NCI-H82 treated with DMSO at 0.1 percent for 48 hours (cell line): ENCODE data around the gene CD81.
"Not testable (repeated sequence)": the region's sequence is repeated elsewhere in the genome, so short reads cannot be mapped to it uniquely, and the experiment has no call there.

Source experiments
- DNase-seq: peaks from one replicate; lab custom pipeline; 2025; ENCODE audit not compliant: unreplicated experiment; lab: John Stamatoyannopoulos, UW

CD81 gene

GRCh38 chr11:2376751-2377451 is at the start of gene CD81:
TSS of gene CD81 (plus strand) at chr11:2377310. CDS start at chr11:2377550, 240 bp downstream.
- DNase-seq = no peak

GRCh38 chr11:2328021-2328420 is 49.1 kb upstream of the CD81 start:
- DNase-seq = no peak

GRCh38 chr11:2328656-2329354 is 48.3 kb upstream of the CD81 start:
- no peak for DNase-seq

GRCh38 chr11:2329551-2329950 is 47.6 kb upstream of the CD81 start:
- DNase-seq = no peak

DNA sequence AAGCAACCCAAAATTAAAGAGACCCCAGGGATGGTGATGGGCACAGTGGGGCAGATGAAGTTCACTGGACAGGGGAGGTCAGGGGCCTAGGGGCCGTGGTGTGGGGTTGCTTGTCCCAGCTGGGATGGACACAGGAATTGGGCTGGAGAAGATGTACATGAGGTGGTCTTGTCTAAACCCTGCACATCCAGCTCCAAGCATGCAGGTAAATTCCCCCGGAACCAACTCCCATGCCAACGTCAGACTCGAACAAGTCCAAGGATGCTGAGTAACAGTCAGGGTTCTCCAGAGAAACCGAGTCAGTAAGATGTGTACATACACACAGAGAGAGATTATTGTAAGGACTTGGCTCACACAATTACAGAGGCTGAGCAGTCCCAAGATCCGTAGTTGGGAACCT is 46.4 kb upstream of the CD81 start:
- no peak for DNase-seq

DNA sequence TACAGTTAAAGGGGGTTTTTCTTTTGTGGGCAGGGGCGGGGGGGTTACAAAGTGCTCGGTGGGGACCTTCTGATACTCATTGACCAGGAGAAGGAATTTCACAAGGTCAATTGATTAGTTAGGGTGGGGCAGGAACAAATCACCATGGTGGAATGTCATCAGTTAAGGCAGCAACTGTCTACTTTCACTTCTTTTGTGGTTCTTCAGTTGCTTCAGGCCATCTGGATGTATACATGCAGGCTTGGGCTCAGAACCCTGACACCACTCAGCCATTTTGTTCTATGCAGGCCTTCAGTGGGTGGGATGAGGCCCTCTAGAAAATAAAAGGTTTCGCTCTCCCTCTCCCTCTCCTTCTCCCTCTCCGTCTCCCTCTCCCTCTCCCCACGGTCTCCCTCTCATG is 45.7 kb upstream of the CD81 start:
- no peak for DNase-seq

DNA sequence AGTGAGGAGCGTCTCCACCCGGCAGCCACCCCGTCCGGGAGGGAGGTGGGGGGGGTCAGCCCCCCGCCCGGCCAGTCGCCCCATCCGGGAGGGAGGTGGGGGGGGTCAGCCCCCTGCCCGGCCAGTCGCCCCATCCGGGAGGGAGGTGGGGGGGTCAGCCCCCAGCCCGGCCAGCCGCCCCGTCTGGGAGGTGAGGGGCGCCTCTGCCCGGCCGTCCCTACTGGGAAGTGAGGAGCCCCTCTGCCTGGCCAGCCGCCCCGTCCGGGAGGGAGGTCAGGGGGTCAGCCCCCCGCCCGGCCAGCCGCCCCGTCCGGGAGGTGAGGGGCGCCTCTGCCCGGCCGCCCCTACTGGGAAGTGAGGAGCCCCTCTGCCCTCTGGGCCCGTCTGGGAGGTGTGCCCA is 44.5 kb upstream of the CD81 start:
- not testable (repeated sequence) for DNase-seq

DNA sequence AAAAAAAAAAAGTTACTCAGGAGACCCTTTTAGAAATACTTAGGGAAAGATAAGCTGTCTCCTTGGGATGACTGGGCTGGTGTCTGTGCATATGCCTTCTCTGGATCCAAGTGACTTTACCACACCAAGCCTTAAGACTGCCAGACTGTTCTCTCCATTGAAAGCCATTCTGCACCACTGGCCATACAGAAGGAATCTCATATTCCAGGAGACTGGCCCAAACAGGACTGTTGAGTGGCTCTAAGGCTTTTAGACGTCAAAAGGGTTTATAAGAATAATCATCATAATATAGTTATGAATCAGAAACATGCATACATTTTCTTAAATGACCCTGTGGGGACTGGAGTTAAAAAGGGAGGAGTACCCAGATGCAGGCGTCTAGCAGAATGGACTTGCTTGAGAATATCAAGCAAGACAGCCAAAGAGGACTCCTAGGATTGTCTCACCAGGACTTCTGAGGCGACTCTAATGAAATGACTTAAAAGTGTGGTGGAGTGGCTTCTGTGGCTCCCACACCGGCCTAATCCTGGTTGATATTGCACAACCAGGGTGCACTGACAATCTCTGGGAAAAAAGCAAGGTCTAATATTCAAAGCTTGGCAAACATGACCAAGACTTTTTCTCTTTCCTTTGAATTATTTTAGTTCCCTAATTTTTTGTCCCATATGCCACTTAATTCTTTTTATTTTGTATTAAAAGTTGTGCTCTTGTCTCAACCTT is 43.5 kb upstream of the CD81 start:
- DNase-seq = not testable (repeated sequence)

DNA sequence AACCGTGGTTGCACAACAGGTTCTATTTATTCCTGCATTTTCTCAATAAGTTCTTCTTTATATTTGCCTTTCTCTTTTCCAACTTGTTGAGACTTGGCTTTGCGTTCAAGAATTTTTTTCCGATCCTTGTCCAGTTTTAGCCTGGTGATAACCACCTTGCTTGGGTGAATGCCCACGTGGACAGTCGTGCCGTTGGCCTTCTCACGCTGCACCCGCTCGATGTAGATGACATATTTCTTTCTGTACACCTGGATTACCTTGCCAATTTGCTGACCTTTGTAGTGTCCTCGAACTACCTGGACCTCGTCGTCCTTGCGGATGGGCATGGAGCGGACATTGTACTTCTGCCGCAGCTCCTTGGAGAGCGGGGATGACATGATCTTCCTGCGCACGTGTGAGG is 41.8 kb upstream of the CD81 start:
- DNase-seq = not testable (repeated sequence)

DNA sequence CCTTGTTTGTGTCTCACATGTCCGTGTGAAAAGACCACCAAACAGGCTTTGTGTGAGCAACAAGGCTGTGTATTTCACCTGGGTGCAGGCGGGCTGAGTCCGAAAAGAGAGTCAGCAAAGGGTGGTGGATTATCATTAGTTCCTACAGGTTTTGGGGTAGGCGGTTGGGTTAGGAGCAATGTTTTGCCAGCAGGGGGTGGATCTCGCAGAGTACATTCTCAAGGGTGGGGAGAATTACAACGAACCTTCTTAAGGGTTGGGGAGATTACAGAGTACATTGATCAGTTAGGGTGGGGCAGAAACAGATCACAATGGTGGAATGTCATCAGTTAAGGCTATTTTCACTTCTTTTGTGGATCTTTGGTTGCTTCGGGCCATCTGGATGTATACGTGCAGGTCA is 38.4 kb upstream of the CD81 start:
- DNase-seq = not testable (repeated sequence)

DNA sequence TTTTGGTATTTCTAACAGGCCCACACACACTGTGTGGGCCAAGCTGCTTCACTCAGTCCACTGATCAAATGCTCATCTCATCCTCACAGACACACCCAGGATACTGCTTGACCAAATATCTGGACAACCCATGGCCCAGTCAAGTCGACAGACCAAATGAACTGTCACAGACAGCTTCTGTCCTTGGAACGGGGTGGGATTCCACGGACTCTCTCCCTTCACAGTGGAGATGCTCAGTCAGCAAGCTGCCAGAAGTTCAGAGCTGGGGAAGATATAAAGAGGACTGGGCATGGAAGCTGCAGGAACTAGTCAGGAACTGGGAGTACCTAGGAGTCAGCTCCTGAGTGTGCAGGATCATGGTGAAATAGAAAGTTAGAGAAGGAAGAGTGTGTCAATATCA is 34.6 kb upstream of the CD81 start:
- DNase-seq = no peak

GRCh38 chr11:2342981-2343380 is 34.1 kb upstream of the CD81 start:
- no peak for DNase-seq

- DNase-seq = no peak
Measured at GRCh38 chr11:2343502-2343901, 33.6 kb upstream of the CD81 start.

GRCh38 chr11:2345050-2345449 is 32.1 kb upstream of the CD81 start:
- no peak for DNase-seq

- DNase-seq = no peak
Measured at GRCh38 chr11:2346014-2346413, 31.1 kb upstream of the CD81 start.

- no peak for DNase-seq
Measured at GRCh38 chr11:2346586-2347307, 30.4 kb upstream of the CD81 start.

GRCh38 chr11:2347308-2347830 is 29.7 kb upstream of the CD81 start:
- DNase-seq = no peak

- no peak for DNase-seq
Measured at GRCh38 chr11:2348986-2349385, 28.1 kb upstream of the CD81 start.

DNA sequence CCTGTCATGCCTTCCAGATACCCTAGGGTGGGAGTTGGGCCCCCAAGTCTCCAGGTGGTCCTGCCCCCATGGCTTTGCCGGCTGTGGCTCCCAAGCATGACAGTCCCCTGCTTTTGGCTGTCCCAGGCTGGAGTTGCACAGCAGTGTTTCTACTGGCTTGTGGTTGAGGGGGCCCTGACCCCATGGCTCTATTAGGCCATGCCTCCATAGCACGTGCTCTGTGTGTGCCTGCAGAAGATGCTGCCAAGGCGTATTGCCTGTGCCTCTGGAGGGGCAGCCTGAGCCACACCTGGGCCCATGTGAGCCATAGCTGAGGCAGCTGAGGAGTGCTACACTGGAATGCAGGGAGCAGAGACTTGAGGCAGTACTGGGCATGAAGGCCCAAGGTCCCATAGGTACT is 25.4 kb upstream of the CD81 start:
- DNase-seq = no peak

- DNase-seq = no peak
Measured at GRCh38 chr11:2352420-2352819, 24.7 kb upstream of the CD81 start.

GRCh38 chr11:2355000-2355644 is 22.0 kb upstream of the CD81 start:
- DNase-seq = no peak
